Activated T-helper 17 cell treated with anti-CD3 and anti-CD28 coated beads, Interleukin-2, amount 50 U/mL, for 72 hours (primary cell): ENCODE data around the gene FGF14. TPM values are rescaled to one million over a fixed set of nuclear protein-coding genes. Genes with fewer than 3 reads are reported as not detected.

Experiments
- ATAC-seq: fragments of 150-1000 bp; cut with Tn5 transposase; replicated peaks from 2 replicates; pipeline ENCODE4 v1.10.0; 2021; ENCODE audit warnings: mild to moderate bottlenecking, moderate library complexity
- H3K27ac Mint-ChIP-seq: one replicate; pipeline ENCODE4 v1.8.0; 2022; ENCODE audit warnings: mixed read lengths
- H3K27me3 Mint-ChIP-seq: one replicate; pipeline ENCODE4 v1.8.0; 2022; ENCODE audit warnings: mixed read lengths
- H3K36me3 Mint-ChIP-seq: one replicate; pipeline ENCODE4 v1.8.0; 2022; ENCODE audit warnings: low read depth, mild to moderate bottlenecking, mixed read lengths
- H3K4me1 Mint-ChIP-seq: one replicate; pipeline ENCODE4 v1.8.0; 2022; ENCODE audit warnings: mixed read lengths
- H3K4me3 Mint-ChIP-seq: one replicate; pipeline ENCODE4 v1.8.0; 2022; ENCODE audit warnings: mild to moderate bottlenecking, mixed read lengths
- H3K9me3 Mint-ChIP-seq: one replicate; pipeline ENCODE4 v1.8.0; 2022; ENCODE audit warnings: mixed read lengths
- total RNA-seq, 2 donors: library from RNA; stranded (reverse); gene quantifications; one replicate each; pipeline ENCODE4 v1.2.3, GENCODE V29; 2022

FGF14 gene
- total RNA-seq, 2 donors from 2014 or later, result not detected

DNA sequence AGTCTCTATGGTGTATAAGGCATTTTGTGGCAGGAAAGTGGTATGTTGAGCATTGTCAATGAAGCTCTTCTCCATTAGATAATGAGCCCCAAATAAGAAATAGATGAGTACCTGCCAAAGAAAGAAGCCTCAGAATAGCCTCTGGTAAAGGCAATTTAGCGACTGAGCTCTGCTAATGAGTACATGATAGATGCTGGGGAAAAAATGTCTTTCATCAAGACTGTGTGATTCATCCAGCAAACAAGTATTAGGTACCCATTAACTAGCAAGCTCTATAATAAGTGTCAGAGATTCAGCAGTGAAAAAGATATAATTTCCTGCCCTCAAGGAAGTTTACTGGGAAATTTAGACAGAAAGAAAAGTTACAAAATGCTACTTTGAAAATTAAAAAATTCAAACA, 654.8 kb downstream of the FGF14 start:
- no peaks in the 10 kb centered on the region for H3K4me1 Mint-ChIP-seq
- no peaks in the 10 kb centered on the region for H3K9me3 Mint-ChIP-seq
- no peaks in the 10 kb centered on the region for H3K36me3 Mint-ChIP-seq
- no peak for ATAC-seq
- peaks cover 15% of the 10 kb centered on the region for H3K27me3 Mint-ChIP-seq
- H3K4me3 Mint-ChIP-seq, result no peak overlapping the region
- no peak overlapping the region for H3K27ac Mint-ChIP-seq

DNA sequence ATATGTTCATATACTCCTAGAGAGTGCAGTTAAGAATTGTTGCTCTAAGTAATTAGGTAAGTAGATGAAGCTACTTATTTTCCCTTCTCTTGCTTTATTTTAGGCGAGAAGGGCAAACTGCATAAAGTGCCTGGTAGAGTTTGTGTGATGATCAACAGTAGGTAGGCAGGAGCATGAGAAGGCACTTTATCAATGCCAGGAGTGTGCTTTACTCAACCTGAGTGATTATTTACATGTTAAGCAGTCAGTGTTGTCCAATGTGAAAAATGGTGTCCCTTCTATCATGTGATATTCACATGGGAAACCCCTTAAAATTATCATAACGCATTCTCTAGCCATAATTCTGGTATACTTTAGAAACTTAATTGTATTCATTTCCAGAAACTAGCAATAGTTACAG, 655.3 kb downstream of the FGF14 start:
- H3K36me3 Mint-ChIP-seq, result no peaks in the 10 kb centered on the region
- H3K27ac Mint-ChIP-seq, result no peak overlapping the region
- H3K4me1 Mint-ChIP-seq, result no peaks in the 10 kb centered on the region
- no peak for ATAC-seq
- H3K27me3 Mint-ChIP-seq, result peaks cover 15% of the 10 kb centered on the region
- H3K4me3 Mint-ChIP-seq, result no peak overlapping the region
- H3K9me3 Mint-ChIP-seq, result no peaks in the 10 kb centered on the region

DNA sequence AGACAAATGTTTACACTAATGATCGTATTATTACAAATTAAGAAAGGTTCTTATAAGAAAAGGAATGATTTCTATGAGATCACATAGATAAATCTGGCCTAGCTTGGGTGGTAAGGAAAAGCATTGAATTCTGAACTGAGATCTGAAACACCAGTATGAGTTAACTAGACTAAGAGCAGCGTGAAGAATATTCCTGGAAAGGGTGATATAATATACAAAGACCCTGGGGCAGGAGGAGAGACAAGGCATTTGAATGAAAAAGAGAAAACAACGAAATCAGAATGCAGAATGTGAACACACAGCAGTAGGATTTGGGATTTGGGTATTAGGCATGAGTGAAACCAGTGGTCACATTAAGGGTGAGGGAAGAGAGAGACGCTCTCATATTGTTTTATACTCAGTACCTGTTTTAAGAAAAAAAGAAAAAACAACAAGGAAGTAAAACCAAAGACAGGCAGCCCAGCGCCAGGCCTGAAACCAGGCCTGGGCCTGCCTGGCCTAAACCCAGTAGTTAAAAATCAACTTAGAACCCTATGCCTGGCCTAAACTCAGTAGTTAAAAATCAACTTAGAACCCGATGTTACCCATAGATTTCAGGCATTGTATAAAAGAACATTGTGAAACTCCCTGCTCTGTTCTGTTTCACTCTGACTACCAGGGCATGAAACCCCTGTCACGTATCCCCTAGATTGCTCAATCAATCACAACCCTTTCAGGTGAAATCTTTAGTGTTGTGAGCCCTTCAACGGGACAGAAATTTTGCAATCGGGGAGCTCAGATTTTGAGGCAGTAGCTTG, 662.3 kb downstream of the FGF14 start:
- Mint-ChIP-seq H3K4me1 (no peaks in the 10 kb centered on the region), H3K27me3 (peaks cover 4% of the 10 kb centered on the region), H3K27ac (no peak overlapping the region), H3K36me3 (no peaks in the 10 kb centered on the region), H3K4me3 (no peak overlapping the region), H3K9me3 (no peaks in the 10 kb centered on the region)
- no peak for ATAC-seq

DNA sequence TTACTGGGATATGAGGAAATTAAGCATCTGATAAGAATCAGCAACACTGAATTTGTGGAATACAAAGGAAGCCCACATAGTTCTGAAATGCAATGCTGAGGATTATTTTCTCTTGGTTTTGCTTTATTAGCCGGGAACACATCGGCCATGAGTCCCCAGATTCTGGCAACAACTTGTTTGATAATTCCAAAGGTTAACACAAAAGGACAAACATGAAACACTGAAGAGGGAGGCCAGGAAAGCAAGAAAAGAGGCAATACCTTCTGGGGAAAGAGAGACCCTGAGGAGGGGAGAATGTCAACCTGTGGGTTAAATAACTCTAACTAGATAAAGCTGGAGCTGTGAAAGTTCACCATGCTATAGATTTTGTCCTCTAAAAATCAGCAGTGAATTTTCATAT, 663.5 kb downstream of the FGF14 start:
- H3K27ac Mint-ChIP-seq, result no peak overlapping the region
- ATAC-seq, result no peak
- H3K27me3 Mint-ChIP-seq, result no peaks in the 10 kb centered on the region
- no peak overlapping the region for H3K4me3 Mint-ChIP-seq
- H3K36me3 Mint-ChIP-seq, result no peaks in the 10 kb centered on the region
- H3K4me1 Mint-ChIP-seq, result no peaks in the 10 kb centered on the region
- H3K9me3 Mint-ChIP-seq, result no peaks in the 10 kb centered on the region

DNA sequence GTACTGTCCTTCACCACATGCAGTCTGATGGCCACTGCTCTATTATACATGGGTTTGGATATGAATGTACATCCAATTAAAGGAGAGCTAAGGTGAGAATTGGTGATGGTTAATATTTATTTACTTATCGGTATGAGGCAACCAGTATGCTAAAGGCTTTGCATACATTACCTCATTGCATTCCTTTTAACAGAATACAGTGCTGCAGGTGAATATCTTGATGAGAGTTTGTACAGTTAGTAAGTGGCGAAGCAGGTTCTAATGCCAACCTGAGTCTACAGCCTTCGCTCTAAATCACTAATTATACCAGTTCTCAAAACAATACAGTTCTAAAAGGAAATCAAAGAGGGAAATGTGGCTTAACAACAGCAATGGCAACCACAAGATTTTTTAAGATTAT, 665.3 kb downstream of the FGF14 start:
- Mint-ChIP-seq H3K4me1 (no peaks in the 10 kb centered on the region), H3K27me3 (no peaks in the 10 kb centered on the region), H3K27ac (no peak overlapping the region), H3K9me3 (no peaks in the 10 kb centered on the region), H3K36me3 (no peaks in the 10 kb centered on the region), H3K4me3 (no peak overlapping the region)
- no peak for ATAC-seq

DNA sequence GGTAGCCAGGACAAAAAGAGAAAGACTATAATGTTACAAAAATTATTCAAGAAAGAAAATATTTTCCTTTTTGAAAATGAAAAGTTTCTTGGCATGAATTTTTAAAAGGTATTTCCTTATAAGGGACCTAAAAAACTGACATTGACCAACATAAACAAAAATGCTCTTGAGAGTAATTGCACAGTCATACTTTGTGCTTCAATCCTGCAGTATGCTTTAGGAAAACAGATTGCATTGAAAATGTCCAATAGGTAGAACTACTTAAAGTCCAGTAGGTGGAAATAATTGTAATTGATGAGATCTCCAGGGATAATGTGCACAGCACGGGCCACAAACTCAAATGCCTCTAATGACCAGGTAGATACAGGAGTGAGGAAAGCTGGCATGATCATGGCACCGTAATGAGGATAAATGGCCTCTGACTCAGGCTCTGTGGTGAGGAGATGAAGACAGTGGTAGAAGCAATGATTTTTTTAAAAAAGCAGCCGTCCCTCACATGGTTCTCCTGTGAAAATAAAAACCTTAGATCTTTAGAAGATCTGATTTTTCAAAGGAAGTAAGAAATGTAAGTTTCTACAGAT, 671.3 kb downstream of the FGF14 start:
- no peak for ATAC-seq
- Mint-ChIP-seq H3K27me3 (no peaks in the 10 kb centered on the region), H3K9me3 (no peaks in the 10 kb centered on the region), H3K27ac (no peak overlapping the region), H3K4me3 (no peak overlapping the region), H3K36me3 (no peaks in the 10 kb centered on the region), H3K4me1 (no peaks in the 10 kb centered on the region)

DNA sequence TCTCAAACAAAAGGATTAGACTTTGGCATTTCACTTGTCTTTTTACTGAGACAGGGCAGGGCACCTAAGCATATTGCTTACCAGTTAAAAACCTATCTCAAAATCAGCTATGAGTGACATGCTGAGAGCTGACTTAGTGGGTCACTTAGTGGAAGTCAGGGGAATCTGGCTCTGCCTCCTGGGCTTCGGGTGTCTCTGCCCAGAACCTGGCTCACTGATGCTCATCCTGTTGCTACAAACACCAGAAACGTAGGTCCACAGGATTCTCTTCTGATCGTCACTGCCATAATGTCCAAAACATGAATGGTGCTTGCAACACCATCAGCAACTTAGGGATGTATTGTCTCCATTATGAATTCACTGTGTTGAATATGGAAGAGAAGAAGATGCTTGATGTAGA, 673.2 kb downstream of the FGF14 start:
- Mint-ChIP-seq H3K27me3 (no peaks in the 10 kb centered on the region), H3K4me3 (no peak overlapping the region), H3K4me1 (no peaks in the 10 kb centered on the region), H3K9me3 (no peaks in the 10 kb centered on the region), H3K36me3 (no peaks in the 10 kb centered on the region), H3K27ac (no peak overlapping the region)
- ATAC-seq, result no peak

DNA sequence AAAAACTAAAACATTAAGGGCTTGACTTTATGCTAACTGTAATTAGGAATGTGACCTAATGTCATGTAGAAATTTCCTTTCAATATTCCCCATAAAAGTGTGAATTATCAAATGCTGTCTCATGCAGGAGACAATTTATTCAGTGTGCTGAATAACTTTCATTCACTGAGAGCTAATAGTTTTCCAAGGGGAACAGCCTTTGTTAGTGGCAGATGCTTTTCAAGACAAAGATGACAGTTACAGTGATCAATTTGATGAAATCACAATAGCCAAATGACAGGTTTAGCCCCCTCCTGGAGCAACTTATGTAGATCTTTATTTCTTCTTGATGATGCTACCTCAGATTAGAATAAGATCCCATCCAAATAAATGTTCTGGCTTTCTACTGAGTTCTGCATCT, 673.8 kb downstream of the FGF14 start:
- Mint-ChIP-seq H3K27me3 (no peaks in the 10 kb centered on the region), H3K4me1 (no peaks in the 10 kb centered on the region), H3K9me3 (no peaks in the 10 kb centered on the region), H3K27ac (no peak overlapping the region), H3K4me3 (no peak overlapping the region), H3K36me3 (no peaks in the 10 kb centered on the region)
- no peak for ATAC-seq

DNA sequence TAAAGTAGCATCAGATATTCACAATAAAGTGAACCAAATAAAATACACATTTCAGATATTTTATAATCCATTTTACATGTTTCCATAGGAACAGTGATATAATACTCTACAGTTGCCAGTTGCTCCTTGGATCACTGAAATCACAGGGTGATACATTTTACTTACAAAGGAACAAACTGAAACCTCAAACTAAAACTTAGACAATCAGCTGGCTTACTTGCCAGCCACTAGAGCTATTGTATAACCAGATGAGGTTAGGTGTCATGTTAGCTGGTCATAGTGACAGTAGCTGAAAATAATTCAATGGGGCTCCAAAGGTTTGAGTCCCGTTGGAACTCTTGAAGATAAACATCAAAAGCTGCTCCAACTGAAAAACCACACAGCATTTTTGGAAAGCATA, 674.7 kb downstream of the FGF14 start:
- no peak overlapping the region for H3K27ac Mint-ChIP-seq
- no peak overlapping the region for H3K4me3 Mint-ChIP-seq
- no peaks in the 10 kb centered on the region for H3K9me3 Mint-ChIP-seq
- H3K4me1 Mint-ChIP-seq, result no peaks in the 10 kb centered on the region
- H3K36me3 Mint-ChIP-seq, result no peaks in the 10 kb centered on the region
- H3K27me3 Mint-ChIP-seq, result no peaks in the 10 kb centered on the region
- no peak for ATAC-seq

DNA sequence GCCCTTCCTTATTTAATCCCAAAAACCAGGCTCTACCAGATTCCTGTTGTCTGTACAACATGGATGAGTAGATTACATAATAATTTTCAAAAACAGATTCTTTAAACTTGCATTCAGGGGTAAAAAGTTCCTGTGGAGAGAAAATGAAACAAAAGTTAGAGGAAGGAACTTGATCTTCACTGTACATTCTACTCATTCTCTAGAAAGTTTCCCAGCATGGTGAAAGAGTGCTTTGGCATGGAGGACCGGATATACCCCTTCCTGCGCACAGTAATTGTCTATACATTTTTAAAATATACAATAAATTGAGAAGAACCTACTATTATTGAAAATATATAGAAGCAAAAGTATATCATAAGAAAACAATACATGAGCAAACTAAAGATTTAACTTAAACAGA, 675.2 kb downstream of the FGF14 start:
- Mint-ChIP-seq H3K36me3 (no peaks in the 10 kb centered on the region), H3K27me3 (no peaks in the 10 kb centered on the region), H3K9me3 (no peaks in the 10 kb centered on the region), H3K27ac (no peak overlapping the region), H3K4me1 (no peaks in the 10 kb centered on the region), H3K4me3 (no peak overlapping the region)
- ATAC-seq, result no peak

DNA sequence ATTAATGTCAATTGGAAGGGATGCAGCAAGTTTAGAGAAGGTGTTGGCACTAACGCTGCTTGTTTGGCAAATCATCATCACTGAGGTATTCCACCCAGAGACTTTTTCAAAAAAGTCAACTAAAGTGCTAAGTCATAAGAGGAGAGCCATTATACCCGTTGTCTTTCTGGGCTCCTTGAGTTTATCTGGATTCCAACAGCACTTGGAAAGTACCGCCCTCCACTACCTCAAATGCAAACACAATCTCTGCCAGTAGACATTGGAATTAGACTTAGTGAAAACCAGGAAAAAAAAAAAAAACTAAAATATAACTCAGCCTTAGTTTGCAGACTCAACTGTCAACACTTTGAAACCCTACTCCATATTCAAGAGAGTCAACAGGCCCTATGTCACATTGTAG, 683.4 kb downstream of the FGF14 start:
- H3K9me3 Mint-ChIP-seq, result no peaks in the 10 kb centered on the region
- H3K4me1 Mint-ChIP-seq, result no peaks in the 10 kb centered on the region
- H3K4me3 Mint-ChIP-seq, result no peak overlapping the region
- H3K36me3 Mint-ChIP-seq, result no peaks in the 10 kb centered on the region
- ATAC-seq, result no peak
- peaks cover 9% of the 10 kb centered on the region for H3K27me3 Mint-ChIP-seq
- H3K27ac Mint-ChIP-seq, result no peak overlapping the region

DNA sequence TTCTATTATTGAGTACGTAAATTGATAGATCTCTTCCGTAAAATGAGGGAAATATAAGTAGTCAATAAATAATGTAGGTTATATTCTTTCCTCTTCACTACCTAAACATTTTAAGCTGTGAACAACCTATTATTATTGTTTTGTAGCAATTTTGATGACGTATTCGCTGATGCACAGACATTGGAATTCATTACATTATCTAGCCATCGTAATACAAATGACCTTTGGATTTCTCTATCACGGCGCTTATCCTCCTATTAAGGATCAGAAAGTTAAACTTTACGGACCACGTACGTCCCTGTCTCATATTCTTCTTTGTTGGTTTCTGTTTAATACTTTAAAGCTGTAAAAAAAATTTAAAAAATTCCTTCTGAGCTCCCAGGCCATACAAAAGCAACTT, 684.5 kb downstream of the FGF14 start:
- Mint-ChIP-seq H3K36me3 (no peaks in the 10 kb centered on the region), H3K4me1 (no peaks in the 10 kb centered on the region), H3K27me3 (peaks cover 9% of the 10 kb centered on the region), H3K9me3 (no peaks in the 10 kb centered on the region), H3K27ac (no peak overlapping the region), H3K4me3 (no peak overlapping the region)
- ATAC-seq, result no peak

DNA sequence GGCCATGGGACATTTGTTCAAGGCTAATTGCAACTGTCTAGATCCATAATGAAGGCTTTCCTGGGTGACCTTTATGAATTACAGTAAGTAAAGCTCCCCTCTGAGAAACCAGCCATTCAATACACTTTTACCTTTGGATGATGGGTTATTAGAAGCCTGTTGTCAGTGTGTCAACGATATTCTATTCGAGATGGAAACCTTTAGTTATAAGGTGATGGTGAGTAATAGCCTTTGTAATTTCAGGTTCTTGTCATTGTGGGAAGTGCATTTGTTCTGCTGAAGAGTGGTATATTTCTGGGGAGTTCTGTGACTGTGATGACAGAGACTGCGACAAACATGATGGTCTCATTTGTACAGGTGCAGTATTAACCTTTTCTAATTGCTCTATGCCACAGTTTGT, 687.7 kb downstream of the FGF14 start:
- Mint-ChIP-seq H3K27me3 (peaks cover 19% of the 10 kb centered on the region), H3K36me3 (no peaks in the 10 kb centered on the region), H3K9me3 (no peaks in the 10 kb centered on the region), H3K4me3 (no peak overlapping the region), H3K27ac (no peak overlapping the region), H3K4me1 (no peaks in the 10 kb centered on the region)
- ATAC-seq, result no peak

DNA sequence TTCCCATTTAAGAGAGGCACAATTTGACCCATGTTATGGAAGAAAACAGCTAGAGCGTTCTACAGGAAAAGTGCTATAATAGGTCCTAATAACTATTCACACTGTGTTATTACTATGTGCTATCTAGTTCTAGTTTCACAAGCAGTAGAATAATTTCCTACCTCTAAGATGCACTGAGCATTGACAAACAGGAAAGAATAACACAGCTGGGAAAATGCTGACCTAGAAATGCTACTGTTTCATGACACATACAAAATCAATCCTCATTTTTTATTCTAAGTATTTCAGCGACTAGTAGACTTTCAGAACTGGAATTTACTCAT, 689.9 kb downstream of the FGF14 start:
- no peak for ATAC-seq
- no peak overlapping the region for H3K4me3 Mint-ChIP-seq
- no peak overlapping the region for H3K27ac Mint-ChIP-seq
- H3K9me3 Mint-ChIP-seq, result no peaks in the 10 kb centered on the region
- peaks cover 19% of the 10 kb centered on the region for H3K27me3 Mint-ChIP-seq
- H3K36me3 Mint-ChIP-seq, result no peaks in the 10 kb centered on the region
- no peaks in the 10 kb centered on the region for H3K4me1 Mint-ChIP-seq

DNA sequence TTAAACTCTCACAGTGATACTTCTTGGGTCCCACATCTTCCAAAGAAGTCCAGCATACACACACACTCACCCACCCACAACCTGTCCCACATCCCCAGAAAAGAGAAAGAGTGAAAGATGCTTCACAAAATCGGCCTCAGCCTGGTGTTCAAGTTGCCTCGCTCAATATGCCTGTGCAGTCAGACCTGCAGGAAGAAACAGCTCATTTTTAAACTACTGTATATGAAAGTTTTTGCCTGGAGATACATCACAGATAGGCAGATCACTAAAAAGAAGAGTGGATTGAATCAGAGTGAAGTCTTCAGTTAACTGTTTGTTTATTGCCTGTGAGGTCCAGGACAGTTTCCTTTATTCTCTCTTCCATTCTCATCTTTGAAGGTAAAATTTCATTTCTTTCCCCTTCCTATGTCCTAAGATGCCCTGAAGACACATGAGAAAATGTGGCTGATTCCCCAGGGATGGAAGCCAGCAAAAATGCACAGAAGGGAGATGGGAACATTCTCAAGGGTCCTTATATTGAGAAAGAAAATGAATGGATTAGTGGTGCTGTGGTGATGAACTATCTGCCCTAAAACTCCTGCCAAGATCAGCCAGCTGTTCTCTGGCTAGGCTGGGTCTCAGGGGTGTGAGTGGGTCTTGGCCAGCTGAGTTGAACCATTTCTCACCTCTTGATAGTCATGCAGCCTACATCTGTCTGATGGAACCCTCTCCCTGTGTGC, 690.4 kb downstream of the FGF14 start:
- Mint-ChIP-seq H3K36me3 (no peaks in the 10 kb centered on the region), H3K27ac (no peak overlapping the region), H3K4me1 (peaks cover 4% of the 10 kb centered on the region), H3K27me3 (peaks cover 19% of the 10 kb centered on the region), H3K4me3 (no peak overlapping the region), H3K9me3 (no peaks in the 10 kb centered on the region)
- ATAC-seq, result no peak
